Lower leg skin (tissue), 3 donors: Measurements from ENCODE around the gene ZPLD1.

Source experiments
- POLR2A ChIP-seq, 2 donors: fragments of 450-650 bp; IDR thresholded peaks; one replicate each; pipeline ENCODE4 v1.6.1; 2016 to 2017; ENCODE audit warnings: antibody characterized with exemption in 2 of 2, mild to moderate bottlenecking in 1 of 2, moderate library complexity in 1 of 2
- TF ChIP-seq, protein P1 (sequence below), 3 donors: fragments of 450-650 bp; IDR thresholded peaks; one replicate each; pipeline ENCODE4 v1.5.1; 2016; ENCODE audit warnings: antibody characterized with exemption in 3 of 3, mild to moderate bottlenecking in 3 of 3, moderate library complexity in 2 of 3

DNA sequence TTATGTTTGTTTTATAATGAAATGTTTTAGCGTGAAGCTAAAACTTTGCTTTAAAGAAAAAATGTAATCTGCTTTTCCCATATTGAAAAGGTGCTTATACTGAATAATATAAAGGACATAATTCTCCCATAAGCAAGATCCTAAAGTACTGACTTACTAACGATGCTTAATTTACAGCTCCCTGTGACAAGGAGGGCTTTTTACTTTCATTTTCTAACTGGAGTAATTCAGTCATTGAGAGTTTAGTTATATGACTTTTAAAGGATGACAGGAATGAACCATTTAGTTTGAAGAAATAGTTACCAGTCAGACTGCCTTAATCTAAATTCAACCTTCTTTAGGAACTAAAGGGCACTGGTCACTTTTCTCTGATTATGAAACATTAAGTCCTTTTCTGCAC is 19.3 kb upstream of the ZPLD1 start:
- TF ChIP-seq, protein P1, sequence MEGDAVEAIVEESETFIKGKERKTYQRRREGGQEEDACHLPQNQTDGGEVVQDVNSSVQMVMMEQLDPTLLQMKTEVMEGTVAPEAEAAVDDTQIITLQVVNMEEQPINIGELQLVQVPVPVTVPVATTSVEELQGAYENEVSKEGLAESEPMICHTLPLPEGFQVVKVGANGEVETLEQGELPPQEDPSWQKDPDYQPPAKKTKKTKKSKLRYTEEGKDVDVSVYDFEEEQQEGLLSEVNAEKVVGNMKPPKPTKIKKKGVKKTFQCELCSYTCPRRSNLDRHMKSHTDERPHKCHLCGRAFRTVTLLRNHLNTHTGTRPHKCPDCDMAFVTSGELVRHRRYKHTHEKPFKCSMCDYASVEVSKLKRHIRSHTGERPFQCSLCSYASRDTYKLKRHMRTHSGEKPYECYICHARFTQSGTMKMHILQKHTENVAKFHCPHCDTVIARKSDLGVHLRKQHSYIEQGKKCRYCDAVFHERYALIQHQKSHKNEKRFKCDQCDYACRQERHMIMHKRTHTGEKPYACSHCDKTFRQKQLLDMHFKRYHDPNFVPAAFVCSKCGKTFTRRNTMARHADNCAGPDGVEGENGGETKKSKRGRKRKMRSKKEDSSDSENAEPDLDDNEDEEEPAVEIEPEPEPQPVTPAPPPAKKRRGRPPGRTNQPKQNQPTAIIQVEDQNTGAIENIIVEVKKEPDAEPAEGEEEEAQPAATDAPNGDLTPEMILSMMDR (IDR thresholded peaks at IDR 0.05), result no peak
- TF ChIP-seq POLR2A (IDR thresholded peaks at IDR 0.05), result no peak
